Measurements from ENCODE around the gene ZNF79. TPM values are rescaled to one million over a fixed set of nuclear protein-coding genes. Genes with fewer than 3 reads are reported as not detected.

Gene ZNF79
- 5.8 to 6.1 TPM (median 6.1 TPM) in 5 replicates for total RNA-seq (2022; extraction: Qiagen RNA extraction; ENCODE audit: low read depth)

DNA sequence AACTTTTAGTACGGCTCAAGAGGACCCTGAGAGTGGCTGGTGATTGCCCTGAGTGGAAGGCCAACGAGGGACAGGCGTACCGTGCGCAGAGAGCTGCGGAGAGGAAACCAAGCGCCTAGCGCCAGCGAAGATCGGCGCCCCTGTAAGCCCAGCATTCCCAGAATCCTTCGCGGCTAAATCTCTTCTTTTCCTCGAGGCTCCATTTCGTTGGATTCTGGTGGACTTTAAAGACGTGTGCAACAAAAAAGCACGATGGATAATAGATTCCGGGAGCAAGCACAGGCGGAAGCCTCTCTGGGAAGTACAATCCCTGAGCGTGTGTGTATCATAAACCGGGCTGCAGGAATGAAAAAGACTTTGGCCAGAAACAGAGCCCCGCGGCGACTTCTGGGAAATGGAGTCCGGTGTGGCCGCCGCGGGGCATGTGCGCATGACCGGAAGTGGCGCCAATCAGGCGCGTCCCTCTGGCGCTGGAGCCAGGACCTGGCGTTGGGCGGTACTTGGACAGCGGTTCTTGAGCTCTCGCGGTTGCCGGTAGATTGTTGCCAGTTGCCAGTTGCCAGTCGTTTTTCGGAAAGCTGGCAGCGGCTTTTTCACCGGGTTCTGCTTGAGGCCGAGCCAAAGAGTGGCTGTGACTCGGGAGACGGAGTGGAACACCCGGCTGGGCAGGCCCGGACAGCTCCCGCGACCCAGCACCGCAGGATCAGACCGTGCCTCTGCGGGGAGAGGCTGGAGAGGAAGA, at the start of gene ZNF79:
TSS of gene ZNF79 (plus strand) at position 449 of the 742 bp plus-strand sequence. CDS start 406 bp downstream, outside the sequence.

DNA sequence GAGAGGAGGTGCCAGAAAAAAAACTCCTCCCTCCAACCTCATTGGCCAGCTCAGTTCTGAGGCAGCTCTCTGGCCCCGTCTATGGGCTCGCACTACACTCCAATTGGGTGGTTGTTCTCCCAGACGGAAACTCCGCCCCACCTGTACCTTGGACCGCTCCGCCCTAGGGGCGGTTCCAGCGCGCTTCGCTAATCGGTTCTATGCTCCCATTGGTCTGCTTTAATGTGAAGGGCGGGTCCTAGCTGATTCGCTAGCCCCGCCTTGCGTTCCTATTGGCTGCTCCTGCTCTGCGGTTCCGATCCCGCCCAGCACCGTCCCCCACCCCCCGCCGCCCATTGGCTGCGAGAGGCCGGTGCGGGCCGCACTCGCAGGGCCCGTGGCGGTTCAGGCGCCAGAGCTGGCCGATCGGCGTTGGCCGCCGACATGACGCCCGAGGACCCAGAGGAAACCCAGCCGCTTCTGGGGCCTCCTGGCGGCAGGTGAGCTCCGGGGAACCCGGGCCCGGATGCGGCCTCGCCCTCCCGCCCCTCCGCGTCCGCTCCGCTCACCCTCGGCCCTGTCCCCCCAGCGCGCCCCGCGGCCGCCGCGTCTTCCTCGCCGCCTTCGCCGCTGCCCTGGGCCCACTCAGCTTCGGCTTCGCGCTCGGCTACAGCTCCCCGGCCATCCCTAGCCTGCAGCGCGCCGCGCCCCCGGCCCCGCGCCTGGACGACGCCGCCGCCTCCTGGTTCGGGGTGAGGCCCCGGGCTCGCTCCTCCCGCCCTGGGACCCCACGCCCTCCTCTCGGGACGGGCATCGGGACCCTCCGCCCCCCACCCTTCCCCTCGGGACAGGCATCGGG, 27.2 kb upstream of the ZNF79 start, which contains the start of gene SLC2A8:
TSS of gene SLC2A8 (plus strand) at position 362 of the 838 bp plus-strand sequence. CDS start at position 424, 62 bp downstream.

DNA sequence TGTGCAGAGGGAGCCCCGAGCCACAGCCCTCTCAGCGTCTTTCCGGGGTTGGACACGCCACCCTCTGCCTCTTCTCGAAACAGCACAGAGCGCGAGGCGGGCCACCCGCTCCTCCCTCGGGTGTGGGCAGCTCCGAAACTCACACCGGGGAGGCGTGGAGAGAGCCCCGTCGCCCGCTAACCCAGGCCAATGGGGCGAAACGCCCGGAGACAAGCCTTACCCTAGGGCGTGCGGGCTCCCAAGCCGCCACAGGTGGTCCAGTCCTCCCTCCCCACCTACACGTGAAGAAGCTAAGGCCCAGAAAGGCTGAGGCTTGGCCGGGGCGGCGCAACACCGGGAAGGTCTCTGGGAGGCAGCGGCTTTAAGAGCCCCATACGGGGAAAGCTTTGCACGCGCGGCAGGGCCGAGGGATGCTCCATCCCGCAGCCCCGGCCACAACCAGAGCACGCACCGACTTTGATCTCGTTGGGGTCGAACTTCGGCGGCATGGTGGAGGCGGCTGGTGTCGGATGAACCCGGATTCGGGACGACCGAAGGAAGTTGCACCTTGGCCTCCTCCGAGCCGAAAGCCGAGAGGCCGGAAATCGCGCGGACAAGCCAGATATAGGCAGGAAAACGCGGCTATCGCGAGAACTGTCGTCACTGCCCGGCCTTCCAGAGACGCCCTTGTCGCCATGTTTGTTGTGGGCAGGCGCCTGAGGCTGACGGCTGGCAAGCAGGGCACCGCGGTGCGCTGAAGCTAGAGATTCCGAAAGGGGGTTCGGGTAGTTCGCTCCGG, 26.8 kb downstream of the ZNF79 start, which contains the start of the genes LRSAM1 and RPL12:
TSS of gene LRSAM1 (plus strand) at position 681 of the 778 bp plus-strand sequence. CDS start 3,018 bp downstream, outside the sequence.
TSS of gene RPL12 (minus strand) at position 577 of the 778 bp plus-strand sequence. CDS start at position 488, 89 bp downstream.

Other genes starting within 250 kb of the ZNF79 start
- 1.6 to 3.4 TPM (median 1.8 TPM) in 5 replicates for gene GARNL3, start 159.6 kb upstream of the ZNF79 start, total RNA-seq (2022; extraction: Qiagen RNA extraction; ENCODE audit: low read depth)
- gene SLC2A8, start 27.2 kb upstream of the ZNF79 start, total RNA-seq (2022; extraction: Qiagen RNA extraction; ENCODE audit: low read depth), result 8.9 to 16.2 TPM (median 14.7 TPM) in 5 replicates
- 2,677 to 2,995 TPM (median 2,770 TPM) in 5 replicates for gene RPL12, start 27.0 kb downstream of the ZNF79 start, total RNA-seq (2022; extraction: Qiagen RNA extraction; ENCODE audit: low read depth)
- gene LRSAM1, start 27.1 kb downstream of the ZNF79 start, total RNA-seq (2022; extraction: Qiagen RNA extraction; ENCODE audit: low read depth), result 8.4 to 11.3 TPM (median 10.0 TPM) in 5 replicates
- 14.6 to 18.4 TPM (median 16.5 TPM) in 5 replicates for gene STXBP1, start 187.9 kb downstream of the ZNF79 start, total RNA-seq (2022; extraction: Qiagen RNA extraction; ENCODE audit: low read depth)